ENCODE results near the gene RSKR.
"Not testable (repeated sequence)": the region's sequence is repeated elsewhere in the genome, so short reads cannot be mapped to it uniquely, and the experiment has no call there.

Gene RSKR

DNA sequence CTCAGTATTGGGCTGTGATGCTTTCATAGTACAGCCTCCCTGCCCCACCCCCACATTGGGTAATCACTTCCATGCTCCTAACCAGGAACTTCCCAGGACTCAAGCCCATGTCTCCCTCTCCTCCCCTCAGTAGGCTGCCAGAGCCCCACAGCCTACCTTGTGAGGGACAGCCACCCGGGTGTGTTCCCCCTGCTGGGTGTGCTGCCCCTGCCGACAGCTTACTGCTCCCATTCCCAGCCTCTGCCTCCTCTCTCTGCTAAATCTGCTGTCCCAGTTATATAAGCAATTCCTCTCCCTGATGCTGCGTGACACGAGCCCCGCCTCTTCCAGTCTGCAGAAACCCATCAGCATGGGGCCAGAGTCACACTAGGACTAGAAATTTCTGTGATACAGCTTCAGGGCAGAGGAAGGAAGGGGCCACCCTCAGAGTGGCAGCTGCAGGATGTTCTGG lies at the start of gene RSKR:
TSS of gene RSKR (minus strand) at position 255 of the 451 bp plus-strand sequence. CDS start at position 231, 24 bp downstream.
- intact Hi-C loops (cut with DNase I): loop anchor here (1.0 to 2.0 kb wide), 2 partner anchors 66 to 119 kb away; no protein-coding TSS in a partner anchor
- peak in 8 of 10 donors; percentile 53 to 95 (median 68) for DNase-seq

DNA sequence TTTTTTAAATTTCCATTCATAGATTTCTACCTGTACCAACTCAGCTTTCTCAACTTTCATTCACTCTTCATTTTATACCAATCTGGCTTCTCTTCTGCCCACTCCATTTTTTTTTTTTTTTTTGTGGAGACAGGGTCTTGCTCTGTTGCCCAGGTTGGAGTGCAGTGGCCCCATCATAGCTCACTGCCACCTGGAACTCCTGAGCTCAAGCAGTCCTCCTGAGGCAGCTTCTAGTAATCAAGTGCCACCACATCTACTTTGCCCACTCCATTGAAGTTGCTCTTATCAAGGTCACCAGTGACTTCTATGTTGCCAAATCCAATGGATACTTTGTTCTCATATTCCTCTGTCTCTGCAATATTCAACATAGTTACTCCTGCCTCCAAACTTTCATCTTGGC lies 49.7 kb upstream of the RSKR start:
- intact Hi-C loops (cut with DNase I): no loop called here

GRCh38 chr17:28662527-28662829 lies 48.5 kb upstream of the RSKR start:
- intact Hi-C loops (cut with DNase I): loop anchor here (1.0 kb wide), 1 partner anchor 17 kb away; the partner anchor contains the start of gene BLTP2
- DNase-seq: no peak

More for the DNA sequence above, 49.7 kb upstream of the RSKR start:
- DNase-seq: peak in 1 of 10 donors; percentile 22

DNA sequence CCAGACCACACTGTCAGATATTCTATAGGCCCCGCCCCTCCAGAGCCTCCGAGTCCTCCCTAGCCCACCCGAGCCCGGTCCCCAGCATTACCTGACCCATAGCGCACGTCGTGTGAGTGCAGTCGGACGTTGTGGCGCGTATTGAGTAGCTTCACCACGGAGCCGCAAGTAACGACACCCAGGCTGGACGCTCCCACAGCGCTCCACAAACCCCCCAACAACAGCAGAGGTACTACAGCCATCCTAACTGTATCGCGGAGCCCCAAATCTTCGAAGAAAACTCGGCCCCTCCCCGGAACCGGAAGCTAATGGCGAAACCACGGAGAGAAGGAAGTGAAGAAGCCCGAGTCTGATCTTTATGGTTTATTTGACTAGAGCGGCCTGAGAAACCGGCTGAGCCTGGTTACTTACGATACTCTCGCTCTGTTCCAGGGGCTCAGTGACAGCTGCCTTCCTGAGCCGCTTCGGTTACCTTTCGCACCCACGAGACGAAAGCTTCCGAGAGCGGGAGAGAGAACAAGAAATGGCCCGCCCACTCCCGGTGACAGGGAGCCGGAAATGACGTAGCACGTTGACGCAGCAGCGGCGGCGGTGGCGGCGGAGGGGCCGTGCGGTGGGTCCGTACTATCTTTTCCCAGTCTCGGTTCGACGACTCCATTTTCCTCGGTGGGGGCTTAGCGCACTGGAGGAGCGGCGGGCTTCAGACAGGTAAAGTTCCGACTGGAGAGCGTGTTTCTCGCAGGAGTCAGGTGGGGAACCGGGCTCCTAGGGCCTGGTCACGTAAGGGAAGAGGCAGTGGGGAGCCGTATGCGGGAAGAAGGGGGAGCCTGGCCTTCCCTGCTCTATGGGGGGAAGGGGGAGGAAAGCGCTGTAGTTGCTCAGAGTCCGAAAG lies 47.9 kb upstream of the RSKR start, which contains the start of the genes SDF2 and SUPT6H:
TSS of gene SDF2 (minus strand) at position 272 of the 892 bp plus-strand sequence. CDS start at position 242, 30 bp downstream.
TSS of gene SUPT6H (plus strand) at position 571 of the 892 bp plus-strand sequence. CDS start 11,197 bp downstream, outside the sequence.
- peak; percentile 88 to 99 (median 95) for DNase-seq
- intact Hi-C loops (cut with DNase I): loop anchor here (1.0 kb wide), 1 partner anchor 17 kb away; the partner anchor contains the start of gene BLTP2

DNA sequence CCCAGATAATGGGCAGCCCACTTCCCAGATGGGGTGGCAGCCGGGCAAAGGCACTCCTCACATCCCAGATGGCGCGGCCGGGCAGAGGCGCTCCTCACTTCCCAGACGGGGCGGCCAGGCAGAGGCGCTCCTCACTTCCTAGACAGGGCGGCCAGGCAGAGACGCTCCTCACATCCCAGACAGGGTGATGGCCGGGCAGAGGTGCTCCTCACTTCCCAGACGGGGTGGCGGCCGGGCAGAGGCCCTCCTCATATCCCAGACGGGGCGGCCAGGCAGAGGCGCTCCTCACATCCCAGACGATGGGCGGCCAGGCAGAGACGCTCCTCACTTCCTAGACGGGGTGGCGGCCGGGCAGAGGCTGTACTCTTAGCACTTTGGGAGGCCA lies 45.5 kb upstream of the RSKR start:
- DNase-seq: peak in 1 of 10 donors; percentile 72
- intact Hi-C loops (cut with DNase I): not testable (repeated sequence)

GRCh38 chr17:28658766-28659496 lies 44.9 kb upstream of the RSKR start:
- peak in 1 of 10 donors; percentile 69 for DNase-seq
- intact Hi-C loops (cut with DNase I): not testable (repeated sequence)

DNA sequence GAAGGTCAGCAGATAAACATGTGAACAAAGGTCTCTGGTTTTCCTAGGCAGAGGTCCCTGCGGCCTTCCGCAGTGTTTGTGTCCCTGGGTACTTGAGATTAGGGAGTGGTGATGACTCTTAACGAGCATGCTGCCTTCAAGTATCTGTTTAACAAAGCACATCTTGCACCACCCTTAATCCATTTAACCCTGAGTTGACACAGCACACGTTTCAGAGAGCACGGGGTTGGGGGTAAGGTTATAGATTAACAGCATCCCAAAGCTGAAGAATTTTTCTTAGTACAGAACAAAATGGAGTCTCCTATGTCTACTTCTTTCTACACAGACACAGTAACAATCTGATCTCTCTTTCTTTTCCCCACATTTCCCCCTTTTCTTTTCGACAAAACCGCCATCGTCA lies 44.4 kb upstream of the RSKR start:
- DNase-seq; intact Hi-C loops (cut with DNase I): not testable (repeated sequence)

- no peak for DNase-seq
- intact Hi-C loops (cut with DNase I): no loop called here
Measured at GRCh38 chr17:28657756-28658155, 43.8 kb upstream of the RSKR start.

GRCh38 chr17:28655160-28655559 lies 41.2 kb upstream of the RSKR start:
- intact Hi-C loops (cut with DNase I): no loop called here
- DNase-seq: peak in 1 of 10 donors; percentile 29

GRCh38 chr17:28648698-28649097 lies 34.7 kb upstream of the RSKR start:
- peak in 1 of 10 donors; percentile 29 for DNase-seq
- intact Hi-C loops (cut with DNase I): loop anchor here (10.0 kb wide), 1 partner anchor 66 kb away; the partner anchor contains the start of genes PROCA1, RAB34 and RPL23A

DNA sequence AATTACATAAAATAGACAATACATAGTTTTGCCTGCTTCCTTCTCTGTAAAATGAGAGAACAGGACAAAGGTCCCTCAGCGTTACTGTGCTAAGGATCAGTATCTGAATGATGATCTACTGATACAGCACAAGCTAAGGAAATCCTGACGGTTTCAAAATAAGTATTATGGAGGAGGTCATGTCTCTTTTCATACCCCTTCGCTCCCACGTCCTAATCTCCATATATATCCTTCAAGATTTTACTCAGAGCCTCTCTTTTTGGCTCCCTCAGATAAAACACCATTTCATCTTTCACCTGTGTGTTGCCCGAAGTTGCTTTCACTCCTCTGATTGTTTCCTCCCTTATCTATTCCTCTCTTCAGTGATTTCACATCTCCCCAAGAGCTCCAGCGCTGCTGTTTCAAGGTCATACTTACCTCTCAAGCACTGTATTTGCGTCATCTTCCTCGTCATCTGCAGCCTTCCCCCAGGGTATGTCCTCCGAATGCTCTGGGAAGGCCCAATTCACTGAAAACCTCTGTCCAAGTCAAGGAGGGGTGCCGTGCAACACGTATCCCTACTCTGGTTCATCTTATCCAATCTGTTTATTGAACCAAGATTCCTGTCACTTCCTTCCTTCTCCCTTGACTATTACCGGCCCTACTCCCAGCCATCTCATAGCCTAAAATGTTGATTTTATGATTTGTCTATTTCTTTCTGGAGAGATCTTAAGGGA lies 32.2 kb upstream of the RSKR start:
- no peak for DNase-seq

DNA sequence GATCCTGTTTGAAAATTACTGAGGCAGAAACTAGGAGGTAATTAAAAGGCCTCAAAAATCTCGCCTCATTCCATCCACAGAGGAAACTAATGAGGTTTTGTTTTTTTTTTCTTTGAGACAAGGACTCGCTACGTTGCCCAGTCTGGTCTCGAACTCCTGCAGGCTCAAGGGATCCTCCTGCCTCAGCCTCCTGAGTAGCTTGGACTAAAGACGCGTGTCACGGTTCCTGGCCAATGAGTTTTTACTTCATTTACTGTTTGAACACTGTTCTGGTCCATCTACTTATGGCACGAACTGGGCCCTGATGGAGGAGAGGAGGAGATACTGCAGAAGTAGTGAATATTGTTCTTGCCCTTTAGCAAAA lies 31.6 kb upstream of the RSKR start:
- intact Hi-C loops (cut with DNase I): loop anchor here (1.0 to 10.0 kb wide), 2 partner anchors 17 to 69 kb away; partner anchors contain the start of genes PROCA1, RAB34, RPL23A and SUPT6H
- no peak for DNase-seq

More for the DNA sequence above, 32.2 kb upstream of the RSKR start:
- intact Hi-C loops (cut with DNase I): loop anchor here (10.0 kb wide), 1 partner anchor 69 kb away; the partner anchor contains the start of genes PROCA1, RAB34 and RPL23A

- DNase-seq: peak; percentile 90 to 99 (median 96)
- intact Hi-C loops (cut with DNase I): loop anchor here (1.0 to 10.0 kb wide), 2 partner anchors 17 to 70 kb away; partner anchors contain the start of genes PROCA1, RAB34, RPL23A and SUPT6H
Measured at GRCh38 chr17:28644787-28645575, 31.0 kb upstream of the RSKR start, which contains the start of gene BLTP2. TSS of gene BLTP2 (minus strand) at chr17:28645158. CDS start at chr17:28645056, 102 bp downstream.

GRCh38 chr17:28643983-28644786 lies 30.2 kb upstream of the RSKR start:
- peak in 3 of 10 donors; percentile 19 to 79 (median 58) for DNase-seq
- intact Hi-C loops (cut with DNase I): loop anchor here (10.0 kb wide), 1 partner anchor 71 kb away; the partner anchor contains the start of genes PROCA1, RAB34 and RPL23A

- intact Hi-C loops (cut with DNase I): loop anchor here (10.0 kb wide), 1 partner anchor 73 kb away; the partner anchor contains the start of genes PROCA1, RAB34 and RPL23A
- DNase-seq: no peak
Measured at GRCh38 chr17:28641579-28641978, 27.6 kb upstream of the RSKR start.

GRCh38 chr17:28635506-28635905 lies 21.5 kb upstream of the RSKR start:
- intact Hi-C loops (cut with DNase I): no loop called here
- DNase-seq: no peak

- intact Hi-C loops (cut with DNase I): no loop called here
- DNase-seq: peak in 1 of 10 donors; percentile 69
Measured at GRCh38 chr17:28634206-28634865, 20.4 kb upstream of the RSKR start.

Measured in posterior cingulate gyrus (tissue), 11 donors.